PC-3 (cell line): ENCODE measurements around the gene AUH. TPM values are rescaled to one million over a fixed set of nuclear protein-coding genes. Genes with fewer than 3 reads are reported as not detected.
"Not testable (repeated sequence)": the region's sequence is repeated elsewhere in the genome, so short reads cannot be mapped to it uniquely, and the experiment has no call there.

Experiments
- ATAC-seq: fragments of 200-7000 bp; cut with Tn5 transposase; 2 replicates; pipeline ENCODE4 v1.9.1; 2020; ENCODE audit warnings: mild to moderate bottlenecking, moderate library complexity
- BruUV-seq: library from RNA; stranded (reverse); fragments of 400-500 nt; replicated peaks from 2 replicates; lab custom pipeline; 2021; lab: Mats Ljungman, UMichigan
- CTCF ChIA-PET: fragments of 300-600 bp; sonication (Branson Sonifier 250); formaldehyde crosslinking; loops from one replicate; lab custom pipeline; 2022; ENCODE audit warnings: antibody characterized with exemption; lab: Charles Lee
- POLR2A ChIA-PET: fragments of 300-600 bp; sonication (Branson Sonifier 250); formaldehyde crosslinking; loops from one replicate; lab custom pipeline; 2022; ENCODE audit warnings: antibody characterized with exemption; ENCODE audit not compliant: unreplicated experiment; lab: Charles Lee
- DNase-seq: peaks from one replicate; pipeline ENCODE4 v3.0.0-alpha.2; 2015
- H2AFZ ChIP-seq: fragments of 300-600 bp; sonication (generic); 2 replicates; pipeline ENCODE4 v1.6.0; 2016; ENCODE audit warnings: antibody characterized with exemption, low read length
- H3F3A ChIP-seq: fragments of 300-600 bp; sonication (generic); one replicate; pipeline ENCODE4 v1.6.0; 2017; ENCODE audit warnings: antibody characterized with exemption, low read length, control low read depth, mild to moderate bottlenecking; ENCODE audit not compliant: unreplicated experiment
- H3K27ac ChIP-seq: fragments of 300-600 bp; sonication (generic); 2 replicates; pipeline ENCODE4 v1.5.1; 2016; ENCODE audit warnings: mild to moderate bottlenecking, low read length
- H3K27me3 ChIP-seq: fragments of 300-600 bp; sonication (generic); 2 replicates; pipeline ENCODE4 v1.6.1; 2016; ENCODE audit warnings: low read length, mixed read lengths
- H3K36me3 ChIP-seq: fragments of 300-600 bp; sonication (generic); 2 replicates; pipeline ENCODE4 v1.6.1; 2016; ENCODE audit warnings: low read depth, mixed run types, low read length, mixed read lengths
- H3K4me1 ChIP-seq: fragments of 300-600 bp; sonication (generic); 2 replicates; pipeline ENCODE4 v1.5.1; 2016; ENCODE audit warnings: low read length; ENCODE audit not compliant: insufficient read depth
- H3K4me2 ChIP-seq: fragments of 300-600 bp; sonication (generic); 2 replicates; pipeline ENCODE4 v1.6.0; 2016; ENCODE audit warnings: low read length
- H3K4me3 ChIP-seq: fragments of 300-600 bp; sonication (generic); 2 replicates; pipeline ENCODE4 v1.5.1; 2016; ENCODE audit warnings: mild to moderate bottlenecking, low read length, mixed read lengths
- H3K79me2 ChIP-seq: fragments of 300-600 bp; sonication (generic); 2 replicates; pipeline ENCODE4 v1.6.1; 2017; ENCODE audit warnings: low read length, mixed read lengths
- H3K9ac ChIP-seq: fragments of 300-600 bp; sonication (generic); 2 replicates; pipeline ENCODE4 v1.6.0; 2016; ENCODE audit warnings: mild to moderate bottlenecking, low read length
- H3K9me2 ChIP-seq: fragments of 300-600 bp; sonication (generic); replicated peaks from 2 replicates; pipeline ENCODE4 v1.6.1; 2016; ENCODE audit warnings: mixed run types, low read length, mixed read lengths
- H3K9me3 ChIP-seq: fragments of 300-600 bp; sonication (generic); 2 replicates; pipeline ENCODE4 v1.6.1; 2016; ENCODE audit warnings: low read length, mixed read lengths
- H4K20me1 ChIP-seq: fragments of 300-600 bp; sonication (generic); 2 replicates; pipeline ENCODE4 v1.6.1; 2016; ENCODE audit warnings: low read length, mixed read lengths
- CTCF ChIP-seq: fragments of 300-600 bp; sonication (generic); conservative IDR thresholded peaks from 2 replicates; pipeline ENCODE4 v1.5.1; 2017; ENCODE audit warnings: antibody characterized with exemption, low read depth, mild to moderate bottlenecking, low read length
- EZH2 ChIP-seq: fragments of 300-600 bp; sonication (generic); IDR thresholded peaks from one replicate; pipeline ENCODE4 v1.6.1; 2017; ENCODE audit warnings: antibody characterized with exemption, mild to moderate bottlenecking, low read length; ENCODE audit not compliant: unreplicated experiment
- EZH2phosphoT487 ChIP-seq: fragments of 300-600 bp; sonication (generic); IDR thresholded peaks from 2 replicates; pipeline ENCODE4 v1.6.1; 2018; ENCODE audit warnings: mild to moderate bottlenecking, antibody characterized with exemption, low read length, borderline replicate concordance
- intact Hi-C: fragments of 100-400 bp; cut with micrococcal nuclease; formaldehyde crosslinking; loops from 2 replicates; pipeline ENCODE4 v1.9.0; 2023
- total RNA-seq: library from RNA; depleted of rRNA; stranded (reverse); fragments of >200 nt; gene quantifications from 2 replicates; pipeline ENCODE4 v1.2.3, GENCODE V29; 2014

The AUH gene
- total RNA-seq, 1 experiment from 2014 or later: 30.4 TPM

DNA sequence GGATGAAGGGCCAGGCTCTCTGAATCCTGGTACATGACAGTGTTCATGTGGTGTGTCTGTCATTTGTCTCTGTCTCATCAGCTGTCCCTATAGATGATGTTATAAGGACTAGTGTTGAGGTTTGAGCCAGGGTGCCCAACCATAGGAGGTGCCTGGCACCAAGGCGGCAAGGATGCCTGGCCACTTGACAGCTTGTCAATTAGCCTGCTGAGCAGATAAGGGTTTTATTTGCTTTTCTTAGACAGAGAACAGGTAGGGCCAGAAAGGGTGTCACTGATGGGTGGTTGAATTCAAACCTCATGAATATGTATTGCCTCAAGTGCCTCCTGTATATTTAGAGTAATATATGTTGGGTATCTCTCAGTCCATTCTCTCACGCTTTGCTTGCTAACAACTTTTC, 30.1 kb upstream of the AUH start:
- H3K27ac ChIP-seq: no peak overlapping the region
- H3K9me3 ChIP-seq: no peaks in the 10 kb centered on the region
- intact Hi-C loops: no loop called here
- H3K9me2 ChIP-seq: no peaks in the 10 kb centered on the region
- TF ChIP-seq CTCF (no peak), EZH2phosphoT487 (no peak), EZH2 (no peak)
- H3K4me2 ChIP-seq: peak overlapping the region; percentile 35
- BruUV-seq: no TSS peak
- H3K4me1 ChIP-seq: peaks cover 34% of the 10 kb centered on the region
- no peaks in the 10 kb centered on the region for H3K79me2 ChIP-seq
- H3K27me3 ChIP-seq: no peaks in the 10 kb centered on the region
- no peaks in the 10 kb centered on the region for H4K20me1 ChIP-seq
- ChIA-PET CTCF (no interaction called here), POLR2A (no interaction called here)
- no peak overlapping the region for H2AFZ ChIP-seq
- no peak overlapping the region for H3K9ac ChIP-seq
- DNase-seq (no peak), ATAC-seq (no peak)
- H3K4me3 ChIP-seq: no peak overlapping the region
- no peaks in the 10 kb centered on the region for H3K36me3 ChIP-seq
- H3F3A ChIP-seq: no peaks in the 10 kb centered on the region

DNA sequence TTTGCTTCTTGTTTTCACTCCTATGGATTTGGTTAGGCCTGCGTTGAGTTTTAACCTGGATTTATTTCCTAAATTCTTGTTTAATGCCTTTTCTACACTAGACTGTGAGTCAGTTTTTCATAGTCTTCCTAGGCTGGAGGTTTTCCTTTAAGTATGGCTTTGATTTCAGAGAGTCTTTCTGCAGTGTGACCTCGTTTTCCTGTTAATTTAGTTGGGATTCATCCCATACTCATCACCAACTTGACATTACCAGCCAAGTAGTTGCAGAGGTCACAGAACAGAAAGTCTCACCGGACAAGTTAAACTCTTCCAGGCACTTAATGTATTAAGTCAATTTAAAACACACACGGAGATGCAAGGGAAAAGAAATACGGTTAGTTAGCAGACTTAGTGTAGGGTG, 29.7 kb upstream of the AUH start:
- Histone ChIP-seq H3K79me2 (no peaks in the 10 kb centered on the region), H3K4me3 (no peak overlapping the region), H3F3A (no peaks in the 10 kb centered on the region), H3K4me2 (peak overlapping the region; percentile 35), H3K4me1 (peaks cover 32% of the 10 kb centered on the region), H3K27ac (0 out of 2 replicates have a peak overlapping the region, but pooled peaks have one; percentile 10), H3K9me2 (no peaks in the 10 kb centered on the region), H4K20me1 (no peaks in the 10 kb centered on the region), H3K27me3 (no peaks in the 10 kb centered on the region), H3K9me3 (no peaks in the 10 kb centered on the region), H2AFZ (no peak overlapping the region), H3K9ac (no peak overlapping the region), H3K36me3 (no peaks in the 10 kb centered on the region)
- ATAC-seq: no peak; the same call in 1 of the 2 replicates
- peak; percentile 54 for DNase-seq
- ChIA-PET CTCF (no interaction called here), POLR2A (no interaction called here)
- TF ChIP-seq EZH2 (no peak), EZH2phosphoT487 (no peak), CTCF (no peak)
- BruUV-seq: no TSS peak
- intact Hi-C loops: no loop called here

- H3K9me2 ChIP-seq, CTCF ChIA-PET, H3F3A ChIP-seq, H3K9me3 ChIP-seq, H2AFZ ChIP-seq, H3K4me3 ChIP-seq, DNase-seq, H3K36me3 ChIP-seq, H3K27me3 ChIP-seq, H4K20me1 ChIP-seq, H3K79me2 ChIP-seq, POLR2A ChIA-PET, H3K27ac ChIP-seq, H3K4me2 ChIP-seq, BruUV-seq, H3K9ac ChIP-seq, intact Hi-C loops, ATAC-seq: not testable (repeated sequence)
- peaks cover 15% of the 10 kb centered on the region for H3K4me1 ChIP-seq
Observed at GRCh38 chr9:91389686-91390085, 28.0 kb upstream of the AUH start.
